NT2/D1 (cell line): ENCODE results near the gene CPEB1.

ENCODE experiments used
- SUZ12 ChIP-seq: IDR thresholded peaks from 2 replicates; pipeline ENCODE4 v1.6.1; 2011; ENCODE audit not compliant: insufficient read length, insufficient read depth; ENCODE audit errors: extremely low read depth
- YY1 ChIP-seq: IDR thresholded peaks from 2 replicates; pipeline ENCODE4 v1.6.1; 2011; ENCODE audit not compliant: insufficient read length, insufficient read depth
- ZNF274 ChIP-seq: IDR thresholded peaks from 2 replicates; pipeline ENCODE4 v1.6.1; 2011; ENCODE audit warnings: mild to moderate bottlenecking, low read depth, low read length

DNA sequence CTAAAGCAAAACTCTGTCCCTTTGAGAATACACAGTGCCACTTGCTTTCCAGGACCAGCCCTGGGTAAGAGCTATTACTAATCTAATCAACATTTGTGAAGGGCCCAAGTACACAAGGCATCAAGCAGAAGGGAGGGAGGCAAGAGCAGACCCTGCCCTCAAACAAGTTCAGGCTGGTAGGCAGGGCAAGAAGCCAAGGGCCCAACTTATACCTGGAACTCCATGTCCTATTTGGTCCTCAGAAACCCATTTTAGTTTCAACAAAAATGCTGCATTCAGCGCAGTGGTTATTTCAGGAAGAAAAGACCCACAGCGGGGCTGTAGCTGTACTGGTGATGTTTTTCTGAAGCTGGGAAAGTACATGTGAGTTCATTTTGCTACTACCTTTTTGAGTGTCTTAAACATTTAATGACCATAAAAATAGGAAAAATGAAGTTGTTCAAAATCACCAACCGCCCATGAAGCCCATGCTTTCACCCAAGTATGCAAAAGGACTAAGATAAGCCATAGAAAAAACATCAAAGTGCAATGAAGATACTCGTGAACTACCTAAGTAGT is 109.7 kb downstream of the CPEB1 start:
- TF ChIP-seq SUZ12 (no peak), ZNF274 (no peak), YY1 (no peak)
